Osteoblast (primary cell): ENCODE measurements around the gene MAP3K1. TPM values are rescaled to one million over a fixed set of nuclear protein-coding genes. Genes with fewer than 3 reads are reported as not detected.

ENCODE experiments used
- DNase-seq: peaks from one replicate; pipeline ENCODE4 v3.0.0; 2011; ENCODE audit warnings: low spot score, mixed read lengths; ENCODE audit not compliant: insufficient read length; ENCODE audit errors: missing footprints
- H2AFZ ChIP-seq: 2 replicates; pipeline ENCODE4 v1.6.0; 2011; ENCODE audit warnings: mild to moderate bottlenecking, low read length
- H3K27ac ChIP-seq: 2 replicates; pipeline ENCODE4 v1.5.1; 2011; ENCODE audit warnings: mild to moderate bottlenecking, low read depth, low read length, moderate library complexity
- H3K27me3 ChIP-seq: 2 replicates; pipeline ENCODE4 v1.6.0; 2012; ENCODE audit warnings: mild to moderate bottlenecking, control low read depth, inconsistent platforms, low read length, moderate library complexity; ENCODE audit not compliant: insufficient read depth
- H3K36me3 ChIP-seq: 2 replicates; pipeline ENCODE4 v1.5.1; 2011; ENCODE audit warnings: mild to moderate bottlenecking, low read length, control low read depth, moderate library complexity; ENCODE audit not compliant: insufficient read depth
- H3K4me1 ChIP-seq: 2 replicates; pipeline ENCODE4 v1.5.1; 2011; ENCODE audit warnings: mild to moderate bottlenecking, low read length, control low read depth, moderate library complexity; ENCODE audit not compliant: insufficient read depth
- H3K4me2 ChIP-seq: 2 replicates; pipeline ENCODE4 v1.6.0; 2011; ENCODE audit warnings: mild to moderate bottlenecking, low read length; ENCODE audit not compliant: insufficient read depth
- H3K4me3 ChIP-seq: fragments of 200-600 bp; sonication (generic); 3 replicates; pipeline ENCODE4 v1.5.1; 2012; ENCODE audit warnings: mild to moderate bottlenecking, low read length, inconsistent platforms; ENCODE audit not compliant: insufficient read depth
- H3K79me2 ChIP-seq: 2 replicates; pipeline ENCODE4 v1.6.0; 2012; ENCODE audit warnings: mild to moderate bottlenecking, low read length, control low read depth, inconsistent platforms; ENCODE audit not compliant: insufficient read depth
- H3K9me3 ChIP-seq: 2 replicates; pipeline ENCODE4 v1.5.1; 2011; ENCODE audit warnings: low read depth, low read length, control low read depth
- H4K20me1 ChIP-seq: 2 replicates; pipeline ENCODE4 v1.6.0; 2012; ENCODE audit warnings: mild to moderate bottlenecking, low read length, control low read depth; ENCODE audit not compliant: insufficient read depth
- total RNA-seq: library from RNA; depleted of rRNA; stranded (reverse); fragments of >200 nt; gene quantifications from 2 replicates; pipeline ENCODE4 v1.2.3, GENCODE V29; 2012
- TF ChIP-seq, protein P1 (sequence below): IDR thresholded peaks from 2 replicates; pipeline ENCODE4 v1.5.1; 2011; ENCODE audit warnings: mild to moderate bottlenecking, low read depth, low read length, moderate library complexity; ENCODE audit errors: extremely low read depth

MAP3K1 gene
- total RNA-seq, 1 donor: 8.0 TPM

DNA sequence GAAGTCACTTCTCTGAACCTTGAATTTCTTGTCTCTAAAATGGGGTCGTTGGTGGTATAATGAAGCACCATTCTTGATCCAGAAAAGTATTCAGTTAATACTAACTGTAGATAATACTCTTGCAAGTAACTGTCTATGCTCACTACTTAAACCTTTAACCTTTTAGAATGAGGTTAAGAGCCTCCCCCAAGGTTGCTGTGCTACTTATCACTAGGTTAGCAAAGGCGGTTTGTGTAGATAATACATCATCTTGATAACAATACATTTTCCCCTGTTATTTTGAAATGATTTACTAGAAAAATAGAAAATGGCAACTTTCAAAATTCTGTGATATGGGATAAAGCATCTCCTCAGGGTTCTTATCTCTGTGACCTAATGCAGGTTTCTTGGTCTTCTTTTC lies 12.6 kb downstream of the MAP3K1 start:
- H3K79me2 ChIP-seq: peaks cover 62% of the 10 kb centered on the region
- H2AFZ ChIP-seq: no peak overlapping the region
- H3K27me3 ChIP-seq: no peaks in the 10 kb centered on the region
- no peaks in the 10 kb centered on the region for H3K4me1 ChIP-seq
- H3K27ac ChIP-seq: no peak overlapping the region
- no peak overlapping the region for H3K4me2 ChIP-seq
- TF ChIP-seq, protein P1, sequence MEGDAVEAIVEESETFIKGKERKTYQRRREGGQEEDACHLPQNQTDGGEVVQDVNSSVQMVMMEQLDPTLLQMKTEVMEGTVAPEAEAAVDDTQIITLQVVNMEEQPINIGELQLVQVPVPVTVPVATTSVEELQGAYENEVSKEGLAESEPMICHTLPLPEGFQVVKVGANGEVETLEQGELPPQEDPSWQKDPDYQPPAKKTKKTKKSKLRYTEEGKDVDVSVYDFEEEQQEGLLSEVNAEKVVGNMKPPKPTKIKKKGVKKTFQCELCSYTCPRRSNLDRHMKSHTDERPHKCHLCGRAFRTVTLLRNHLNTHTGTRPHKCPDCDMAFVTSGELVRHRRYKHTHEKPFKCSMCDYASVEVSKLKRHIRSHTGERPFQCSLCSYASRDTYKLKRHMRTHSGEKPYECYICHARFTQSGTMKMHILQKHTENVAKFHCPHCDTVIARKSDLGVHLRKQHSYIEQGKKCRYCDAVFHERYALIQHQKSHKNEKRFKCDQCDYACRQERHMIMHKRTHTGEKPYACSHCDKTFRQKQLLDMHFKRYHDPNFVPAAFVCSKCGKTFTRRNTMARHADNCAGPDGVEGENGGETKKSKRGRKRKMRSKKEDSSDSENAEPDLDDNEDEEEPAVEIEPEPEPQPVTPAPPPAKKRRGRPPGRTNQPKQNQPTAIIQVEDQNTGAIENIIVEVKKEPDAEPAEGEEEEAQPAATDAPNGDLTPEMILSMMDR: no peak
- peaks cover 13% of the 10 kb centered on the region for H4K20me1 ChIP-seq
- H3K4me3 ChIP-seq: no peak overlapping the region
- H3K9me3 ChIP-seq: no peaks in the 10 kb centered on the region
- H3K36me3 ChIP-seq: no peaks in the 10 kb centered on the region
- DNase-seq: no peak

DNA sequence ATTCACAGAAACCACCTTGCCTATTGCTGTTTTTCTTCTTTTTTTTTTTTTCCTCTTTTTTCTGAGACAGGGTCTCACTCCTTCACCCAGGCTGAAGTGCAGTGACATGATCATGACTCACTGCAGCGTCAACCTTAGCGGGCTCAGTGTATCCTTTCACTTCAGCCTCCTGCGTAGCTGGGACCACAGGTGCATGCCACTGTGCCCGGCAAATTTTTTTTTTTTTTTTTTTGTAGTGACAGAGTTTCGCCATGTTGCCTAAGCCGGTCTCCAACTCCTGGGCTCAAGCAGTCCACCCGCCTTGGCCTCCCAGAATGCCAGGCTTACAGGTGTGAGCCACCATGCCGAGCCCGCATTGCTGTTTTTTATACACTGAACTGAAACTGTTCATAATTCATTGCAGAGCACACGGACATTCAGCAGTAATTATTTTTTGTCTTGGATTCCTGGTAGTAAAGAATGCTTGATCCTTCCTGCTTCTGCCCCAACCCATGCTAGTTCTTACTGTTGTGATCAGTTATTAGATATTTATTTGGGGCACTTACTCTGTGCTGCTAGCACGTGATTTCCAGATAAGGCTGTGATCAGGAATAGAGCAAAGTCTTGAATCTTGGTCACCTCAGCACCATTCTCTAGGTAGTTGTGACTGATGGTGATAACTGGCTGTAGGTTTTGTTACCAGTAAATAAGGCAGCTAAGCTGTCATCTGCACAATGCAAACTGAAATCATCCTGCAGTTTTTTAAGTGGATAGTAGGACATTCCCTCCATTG lies 14.0 kb downstream of the MAP3K1 start:
- Histone ChIP-seq H3K4me2 (no peak overlapping the region), H3K27ac (no peak overlapping the region), H3K79me2 (peaks cover 60% of the 10 kb centered on the region), H3K27me3 (no peaks in the 10 kb centered on the region), H3K4me1 (no peaks in the 10 kb centered on the region), H3K4me3 (no peak overlapping the region), H3K36me3 (no peaks in the 10 kb centered on the region), H3K9me3 (no peaks in the 10 kb centered on the region), H2AFZ (no peak overlapping the region), H4K20me1 (peaks cover 13% of the 10 kb centered on the region)
- DNase-seq: no peak
- TF ChIP-seq, protein P1: no peak

DNA sequence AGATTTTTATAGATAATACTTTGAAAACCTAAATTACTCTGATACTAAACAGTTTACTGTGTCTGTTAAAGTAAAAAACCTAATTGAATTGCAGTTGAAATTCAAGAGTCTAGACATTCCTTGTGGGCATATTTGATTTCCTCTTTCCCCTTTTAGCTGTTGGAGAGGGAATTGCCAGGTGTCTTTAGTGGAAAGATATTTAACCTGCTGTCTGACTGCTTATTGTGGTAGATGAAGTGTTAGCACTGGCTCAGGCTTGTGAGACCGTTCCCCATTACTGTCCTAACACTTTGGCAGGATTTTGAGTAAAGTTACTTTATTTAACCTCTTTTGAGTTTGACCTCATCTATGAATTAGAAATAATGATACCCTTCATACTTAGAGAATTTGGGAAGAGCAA lies 16.4 kb downstream of the MAP3K1 start:
- TF ChIP-seq, protein P1: no peak
- DNase-seq: no peak
- Histone ChIP-seq H3K9me3 (no peaks in the 10 kb centered on the region), H2AFZ (no peak overlapping the region), H3K4me3 (no peak overlapping the region), H4K20me1 (peaks cover 8% of the 10 kb centered on the region), H3K4me1 (no peaks in the 10 kb centered on the region), H3K27me3 (no peaks in the 10 kb centered on the region), H3K36me3 (no peaks in the 10 kb centered on the region), H3K79me2 (peaks cover 58% of the 10 kb centered on the region), H3K4me2 (no peak overlapping the region), H3K27ac (no peak overlapping the region)

DNA sequence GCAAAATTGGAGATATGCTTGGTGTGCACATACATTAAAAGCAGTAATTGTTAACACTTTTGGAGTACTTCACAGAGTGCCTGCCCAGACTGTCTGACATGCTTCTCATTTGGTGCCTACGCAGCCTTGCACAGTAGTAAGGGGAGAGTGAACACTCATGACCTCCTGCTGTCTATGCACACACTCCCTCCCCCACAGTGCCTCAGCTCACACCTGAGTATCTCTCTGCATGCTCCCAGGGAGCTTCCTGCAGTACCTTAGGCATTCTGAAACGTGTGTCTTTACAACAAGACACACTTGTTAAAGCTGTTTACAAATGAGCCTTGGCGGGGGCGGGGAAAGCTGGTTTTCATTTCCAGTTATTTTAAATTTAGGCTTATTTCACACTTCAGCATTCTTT lies 18.0 kb downstream of the MAP3K1 start:
- TF ChIP-seq, protein P1: no peak
- Histone ChIP-seq H3K4me3 (no peak overlapping the region), H3K4me1 (peaks cover 2% of the 10 kb centered on the region), H3K36me3 (no peaks in the 10 kb centered on the region), H3K79me2 (peaks cover 55% of the 10 kb centered on the region), H3K27me3 (no peaks in the 10 kb centered on the region), H4K20me1 (peaks cover 8% of the 10 kb centered on the region), H3K9me3 (no peaks in the 10 kb centered on the region), H3K27ac (no peak overlapping the region), H2AFZ (no peak overlapping the region), H3K4me2 (no peak overlapping the region)
- DNase-seq: no peak
